Right cardiac atrium (tissue), 5 donors: ENCODE results near the gene ITCH. TPM values are rescaled to one million over a fixed set of nuclear protein-coding genes. Genes with fewer than 3 reads are reported as not detected.
A peak's percentile ranks its signal among the peaks of the same experiment; 100 is the strongest.
"Not testable (repeated sequence)": the region's sequence is repeated elsewhere in the genome, so short reads cannot be mapped to it uniquely, and the experiment has no call there.

Experiments used
- ATAC-seq, 2 donors: fragments of 200-7000 bp; cut with Tn5 transposase; one replicate each; pipeline versions ENCODE4 v1.8.0 to v1.9.1; 2020; ENCODE audit warnings: moderate library complexity in 2 of 2, mild to moderate bottlenecking in 1 of 2
- DNase-seq, 3 donors: peaks; one replicate each; pipeline ENCODE4 v3.0.0-alpha.2; 2020
- H3K27ac ChIP-seq: one replicate; pipeline ENCODE4 v1.5.1; 2013; ENCODE audit warnings: mild to moderate bottlenecking, low read length, control low read depth, moderate library complexity
- H3K27me3 ChIP-seq: one replicate; pipeline ENCODE4 v1.6.1; 2013; ENCODE audit not compliant: control insufficient read depth, insufficient read depth
- H3K4me1 ChIP-seq: one replicate; pipeline ENCODE4 v1.6.1; 2013; ENCODE audit warnings: low read length; ENCODE audit not compliant: control insufficient read depth, insufficient read depth
- H3K4me3 ChIP-seq: one replicate; pipeline ENCODE4 v1.5.1; 2013; ENCODE audit warnings: low read length, control low read depth
- H3K9me3 ChIP-seq: one replicate; pipeline ENCODE4 v1.6.1; 2013; ENCODE audit warnings: low read length; ENCODE audit not compliant: control insufficient read depth
- WGBS: extraction: QIAGEN DNeasy Blood & Tissue Kit; methylation state at CpG from one replicate; pipeline ENCODE4 v1.1.7; 2013; 5-methylcytosine and 5-hydroxymethylcytosine counted together
- intact Hi-C, 4 donors: fragments of 100-400 bp; cut with DNase I; formaldehyde crosslinking; loops; one replicate each; pipeline versions ENCODE4 v1.11.0 to v1.14.0; 2022 to 2023
- long read RNA-seq, 4 donors: library from polyadenylated mRNA; unstranded; transcript quantifications; one replicate each; pipeline ENCODE4 v2.0.0, GENCODE V29; 2020 to 2021
- polyA plus RNA-seq: library from polyadenylated mRNA; stranded (reverse); fragments of 200-250 nt; gene quantifications from one replicate; pipeline ENCODE4 v1.2.3, GENCODE V29; 2013
- total RNA-seq, 4 donors: library from RNA; stranded (reverse); fragmentation: NEBNext Ultra II Directional; extraction: Animal tissue kit (Norgen Biotek cat#: 25700); gene quantifications; one replicate each; pipeline ENCODE4 v1.2.1, GENCODE V29; 2021
- donor health status: healthy with polysubstance abuse.
- donor health status: DM: no; HTN: yes; CAD: no.
- donor health status: DM: no; HTN: no; CAD: no.
- donor health status: DM: no; HTN: yes; CAD: no; lungs with severe emphysema.
- donor health status: DM: yes; HTN: yes; CAD: no.

Gene ITCH
- total RNA-seq (10 to 100 TPM; 46.1 to 54.9 (median 49.1) TPM), polyA plus RNA-seq (9.7 TPM)
- long read RNA-seq, donor 1, full-length matches to known transcripts: 9 of 30 reads
- long read RNA-seq, donor 1, partial matches to known transcripts: 13 of 30 reads
- long read RNA-seq, donor 1, other reads (novel, unspliced or antisense): 8 of 30 reads
- long read RNA-seq, donor 2, full-length matches to known transcripts: 4 of 7 reads
- long read RNA-seq, donor 2, partial matches to known transcripts: 2 of 7 reads
- long read RNA-seq, donor 2, other reads (novel, unspliced or antisense): 1 of 7 reads
- long read RNA-seq, donor 3, full-length matches to known transcripts: 25 of 45 reads
- long read RNA-seq, donor 3, partial matches to known transcripts: 11 of 45 reads
- long read RNA-seq, donor 3, other reads (novel, unspliced or antisense): 9 of 45 reads
- long read RNA-seq, donor 4, full-length matches to known transcripts: 2 of 9 reads
- long read RNA-seq, donor 4, partial matches to known transcripts: 0 of 9 reads
- long read RNA-seq, donor 4, other reads (novel, unspliced or antisense): 7 of 9 reads

DNA sequence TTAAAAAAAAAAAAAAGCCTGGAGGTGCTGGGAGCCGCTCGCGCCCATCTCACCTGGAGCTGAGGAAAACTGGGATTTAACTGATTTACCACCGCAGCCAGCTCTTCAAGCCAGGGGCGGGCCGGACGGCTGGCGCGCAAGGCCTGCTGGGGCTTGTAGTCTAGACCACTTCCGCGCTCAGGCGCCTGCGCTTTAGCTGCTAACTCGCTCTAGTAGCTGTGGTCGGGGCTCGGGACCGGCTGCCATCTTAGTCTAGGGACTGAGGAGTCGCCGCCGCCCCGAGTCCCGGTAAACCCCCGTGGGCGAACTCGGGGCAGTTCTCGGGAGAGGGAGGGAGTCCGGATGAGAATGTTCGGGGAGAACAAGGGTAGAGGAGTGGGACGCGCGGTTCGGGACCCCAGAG is at the start of gene ITCH:
TSS of gene ITCH (plus strand) at position 212 of the 403 bp plus-strand sequence. CDS start 30,539 bp downstream, outside the sequence.
- Histone ChIP-seq H3K9me3 (no peaks in the 10 kb centered on the region), H3K27me3 (no peaks in the 10 kb centered on the region), H3K4me1 (peaks cover 7% of the 10 kb centered on the region), H3K27ac (peak within 1 kb of the TSS; percentile 96), H3K4me3 (peak within 1 kb of the TSS; percentile 85)
- intact Hi-C loops: no loop called here
- WGBS: under 1% methylated on average over 32 of the region's 32 CpGs
- DNase-seq: peak; percentile 97 to 99 (median 98)
- peak; percentile 99 to 100 for ATAC-seq

DNA sequence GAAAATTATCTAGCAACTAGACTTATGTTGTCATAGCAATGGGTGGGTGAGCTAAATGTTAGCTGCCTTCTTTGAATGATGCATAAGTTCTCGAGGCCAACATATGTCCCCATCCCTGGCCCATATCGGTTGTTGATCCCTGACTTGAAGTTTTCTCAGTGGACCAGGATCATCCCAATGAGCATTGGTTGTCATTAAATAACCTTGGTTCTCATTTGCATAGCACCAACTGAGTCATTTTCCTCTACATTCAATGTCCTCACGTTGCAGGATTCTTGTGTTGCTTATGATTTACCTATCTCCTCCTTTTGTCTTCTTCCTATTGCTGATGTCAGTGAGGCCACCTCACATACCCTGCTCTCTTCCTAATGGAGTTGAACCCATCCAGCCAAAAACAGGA is 47.8 kb upstream of the ITCH start:
- Histone ChIP-seq H3K9me3 (no peaks in the 10 kb centered on the region), H3K4me1 (no peaks in the 10 kb centered on the region), H3K27ac (no peak overlapping the region), H3K27me3 (no peaks in the 10 kb centered on the region), H3K4me3 (no peak overlapping the region)
- intact Hi-C loops: loop anchor here in 3 of 4 donors (10.0 kb wide), 3 partner anchors 160 to 440 kb away; no protein-coding TSS in a partner anchor
- DNase-seq: no peak
- no peak for ATAC-seq
- WGBS: 85% methylated on average over 3 of the region's 3 CpGs

DNA sequence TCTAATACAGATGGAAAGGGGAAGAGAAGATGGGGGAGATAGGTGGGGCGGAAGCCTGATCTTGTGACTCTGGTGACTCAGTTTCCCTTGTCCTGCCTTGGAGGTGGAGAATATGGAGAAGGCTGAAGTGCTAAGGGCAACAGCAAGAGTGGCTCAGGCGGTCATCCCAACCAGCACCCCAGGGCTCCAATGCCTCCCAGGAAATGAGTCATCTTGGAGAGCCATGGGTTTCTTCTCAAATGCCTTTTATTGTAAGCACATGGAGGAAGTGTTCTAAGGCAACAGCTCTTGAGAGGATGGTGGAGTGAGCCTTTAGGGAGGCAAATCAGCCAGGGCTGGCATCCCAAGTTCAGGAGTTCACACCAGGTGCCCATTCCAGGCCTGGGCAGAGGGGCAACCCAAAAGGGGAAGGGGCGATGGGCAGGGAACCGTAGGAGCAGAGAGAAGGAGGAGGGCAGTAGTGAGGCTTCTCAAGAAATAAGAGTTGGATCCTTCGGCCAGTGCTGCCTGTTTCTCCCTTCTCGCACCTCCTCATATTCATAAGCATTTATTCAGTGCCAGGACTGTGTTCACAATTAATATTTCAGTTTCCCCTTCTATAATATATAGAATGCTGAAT is 46.8 kb upstream of the ITCH start:
- DNase-seq (no peak), ATAC-seq (no peak)
- WGBS: 93% methylated on average over 6 of the region's 6 CpGs
- Histone ChIP-seq H3K9me3 (no peaks in the 10 kb centered on the region), H3K4me3 (no peak overlapping the region), H3K27me3 (no peaks in the 10 kb centered on the region), H3K4me1 (no peaks in the 10 kb centered on the region), H3K27ac (no peak overlapping the region)
- intact Hi-C loops: loop anchor here in 3 of 4 donors (10.0 kb wide), 3 partner anchors 158 to 438 kb away; no protein-coding TSS in a partner anchor

DNA sequence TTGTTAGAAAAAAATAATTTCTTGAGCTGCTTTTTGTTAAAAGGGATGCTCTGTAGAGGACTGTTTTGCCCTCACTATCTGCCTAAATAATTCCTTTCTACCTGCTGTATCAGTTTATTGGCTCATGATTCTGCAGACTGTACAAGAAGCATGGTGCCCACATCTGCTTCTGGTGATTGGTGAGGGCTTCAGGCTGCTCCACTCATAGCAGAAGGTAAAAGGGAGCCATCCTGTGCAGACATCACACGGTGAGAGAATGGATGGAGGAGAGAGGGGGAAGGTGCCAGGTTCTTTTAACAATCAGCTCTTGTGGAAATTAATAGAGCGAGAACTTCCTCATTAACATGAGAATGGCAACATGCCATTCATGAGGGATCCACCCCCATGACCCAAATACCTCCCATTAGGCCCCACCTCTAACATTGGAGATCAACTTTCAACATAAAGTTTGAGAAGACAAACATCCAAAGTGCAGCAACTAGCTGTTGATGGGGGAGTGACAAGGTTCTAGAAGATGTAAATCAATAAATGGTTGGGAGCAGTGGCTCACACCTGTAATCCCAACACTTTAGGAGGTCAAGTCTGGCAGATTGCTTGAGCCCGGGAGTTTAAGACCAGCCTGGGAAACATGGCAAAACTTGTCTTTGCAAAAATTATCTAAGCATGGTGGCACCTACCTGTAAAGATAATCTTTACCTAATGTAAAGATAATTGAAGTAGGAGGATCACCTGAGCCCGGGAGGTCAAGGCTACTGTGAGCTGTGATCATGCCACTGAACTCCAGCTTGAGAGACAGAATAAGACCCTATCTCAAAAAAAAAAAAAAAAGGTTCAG is 44.2 kb upstream of the ITCH start:
- intact Hi-C loops: loop anchor here in 3 of 4 donors (10.0 kb wide), 3 partner anchors 156 to 436 kb away; no protein-coding TSS in a partner anchor
- H3K27me3 ChIP-seq: no peaks in the 10 kb centered on the region
- H3K27ac ChIP-seq: no peak overlapping the region
- 78% methylated on average over 4 of the region's 4 CpGs for WGBS
- DNase-seq: no peak
- no peaks in the 10 kb centered on the region for H3K4me1 ChIP-seq
- no peak for ATAC-seq
- no peak overlapping the region for H3K4me3 ChIP-seq
- H3K9me3 ChIP-seq: no peaks in the 10 kb centered on the region

DNA sequence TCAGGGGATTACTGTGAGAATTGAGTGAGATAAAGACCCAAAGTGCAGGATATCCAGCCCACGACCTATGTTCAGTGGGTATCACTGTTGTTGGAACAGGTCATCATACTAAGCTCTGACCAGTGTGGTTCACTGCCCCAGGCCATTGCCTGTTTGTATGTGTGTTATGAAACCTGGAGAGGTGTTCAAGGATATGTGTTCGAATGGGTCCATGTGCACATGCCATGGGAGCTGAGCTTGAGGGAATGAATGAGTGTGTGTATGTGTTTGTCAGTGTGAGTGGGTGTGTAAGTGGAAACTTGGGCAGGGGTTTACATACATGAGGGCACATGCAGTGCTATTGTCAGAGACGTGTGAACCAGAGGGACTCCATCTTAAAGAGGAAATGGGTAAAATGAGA is 42.2 kb upstream of the ITCH start:
- ATAC-seq (no peak), DNase-seq (no peak)
- H3K27me3 ChIP-seq: no peaks in the 10 kb centered on the region
- H3K4me1 ChIP-seq: no peaks in the 10 kb centered on the region
- H3K9me3 ChIP-seq: no peaks in the 10 kb centered on the region
- H3K27ac ChIP-seq: no peak overlapping the region
- 68% methylated on average over 3 of the region's 3 CpGs for WGBS
- no peak overlapping the region for H3K4me3 ChIP-seq
- intact Hi-C loops: no loop called here

DNA sequence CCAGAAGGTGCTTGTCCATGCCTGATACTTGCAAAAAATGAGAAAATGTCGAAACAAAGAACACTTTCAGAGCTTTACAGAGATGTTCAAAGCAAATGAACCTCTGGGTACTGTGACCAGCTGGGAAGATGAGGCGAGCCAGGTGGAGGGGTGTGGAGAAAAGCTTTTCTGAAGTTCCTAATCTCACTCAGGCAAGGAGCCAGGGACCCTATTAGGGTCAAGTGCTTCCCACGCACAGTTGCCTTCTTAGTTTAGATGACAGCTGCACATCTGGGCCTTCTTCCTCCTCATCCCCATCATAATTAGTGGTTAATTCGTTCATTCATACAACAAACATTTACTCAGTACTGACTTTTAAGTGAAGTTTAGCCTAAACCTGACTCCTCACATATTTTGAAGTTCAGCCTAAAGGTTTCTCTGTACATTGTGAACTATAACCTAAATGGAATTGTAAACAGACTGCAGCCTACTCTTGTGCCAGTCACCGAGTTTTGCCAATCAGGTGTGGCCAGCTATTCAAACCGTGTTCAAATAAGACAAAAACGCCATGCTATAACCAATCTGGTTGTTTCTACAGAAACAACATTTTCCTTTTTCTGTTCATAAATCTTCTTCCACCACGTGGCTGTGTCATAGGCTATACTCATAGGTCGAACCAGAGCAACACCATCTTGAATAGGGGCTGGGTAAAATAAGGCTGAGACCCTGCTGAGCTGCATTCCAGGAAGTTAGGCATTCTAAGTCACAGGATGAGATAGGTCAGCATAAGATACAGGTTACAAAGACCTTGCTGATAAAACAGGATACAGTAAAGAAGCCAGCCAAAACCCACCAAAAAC is 40.6 kb upstream of the ITCH start:
- ATAC-seq (no peak), DNase-seq (no peak)
- Histone ChIP-seq H3K4me3 (no peak overlapping the region), H3K4me1 (no peaks in the 10 kb centered on the region), H3K9me3 (no peaks in the 10 kb centered on the region), H3K27me3 (no peaks in the 10 kb centered on the region), H3K27ac (no peak overlapping the region)
- intact Hi-C loops: no loop called here
- 72% methylated on average over 9 of the region's 9 CpGs for WGBS

DNA sequence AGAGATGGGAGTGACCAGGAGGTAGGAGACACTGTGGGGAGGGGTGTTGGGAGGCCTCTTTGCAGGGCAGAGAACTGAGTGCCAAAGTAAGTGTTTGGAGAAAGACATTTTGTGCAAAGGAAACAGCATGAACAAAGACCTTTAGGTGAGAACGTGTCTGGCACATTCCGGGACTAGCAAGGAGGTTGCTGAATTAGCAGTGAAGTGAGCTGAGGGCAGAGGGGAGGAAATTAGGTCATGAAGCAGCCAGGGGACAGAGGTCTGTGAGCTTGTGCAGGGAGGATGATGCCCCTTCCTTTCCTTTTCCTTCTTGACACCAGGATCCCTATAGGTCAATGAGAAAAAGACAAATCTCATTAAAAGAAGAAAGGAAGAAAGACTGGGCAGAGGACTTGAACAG is 38.5 kb upstream of the ITCH start:
- ATAC-seq: peak in 1 of 2 donors; percentile 33
- Histone ChIP-seq H3K9me3 (no peaks in the 10 kb centered on the region), H3K4me3 (no peak overlapping the region), H3K27me3 (no peaks in the 10 kb centered on the region), H3K4me1 (no peaks in the 10 kb centered on the region), H3K27ac (no peak overlapping the region)
- DNase-seq: no peak
- WGBS: 24% methylated on average over 2 of the region's 2 CpGs
- intact Hi-C loops: no loop called here

DNA sequence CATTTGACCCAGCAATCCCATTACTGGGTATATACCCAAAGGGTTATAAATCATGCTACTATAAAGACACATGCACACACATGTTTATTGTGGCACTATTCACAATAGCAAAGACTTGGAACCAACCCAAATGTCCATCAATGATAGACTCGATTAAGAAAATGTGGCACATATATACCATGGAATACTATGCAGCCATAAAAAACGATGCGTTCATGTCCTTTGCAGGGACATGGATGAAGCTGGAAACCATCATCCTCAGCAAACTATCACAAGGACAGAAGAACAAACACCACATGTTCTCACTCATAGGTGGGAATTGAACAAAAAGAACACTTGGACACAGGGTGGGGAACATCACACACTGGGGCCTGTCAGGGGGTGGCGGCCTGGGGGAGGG is 34.9 kb upstream of the ITCH start:
- H3K27me3 ChIP-seq, H3K4me1 ChIP-seq, intact Hi-C loops, H3K9me3 ChIP-seq, DNase-seq, H3K4me3 ChIP-seq, H3K27ac ChIP-seq, ATAC-seq: not testable (repeated sequence)
- WGBS: 95% methylated on average over 4 of the region's 4 CpGs

DNA sequence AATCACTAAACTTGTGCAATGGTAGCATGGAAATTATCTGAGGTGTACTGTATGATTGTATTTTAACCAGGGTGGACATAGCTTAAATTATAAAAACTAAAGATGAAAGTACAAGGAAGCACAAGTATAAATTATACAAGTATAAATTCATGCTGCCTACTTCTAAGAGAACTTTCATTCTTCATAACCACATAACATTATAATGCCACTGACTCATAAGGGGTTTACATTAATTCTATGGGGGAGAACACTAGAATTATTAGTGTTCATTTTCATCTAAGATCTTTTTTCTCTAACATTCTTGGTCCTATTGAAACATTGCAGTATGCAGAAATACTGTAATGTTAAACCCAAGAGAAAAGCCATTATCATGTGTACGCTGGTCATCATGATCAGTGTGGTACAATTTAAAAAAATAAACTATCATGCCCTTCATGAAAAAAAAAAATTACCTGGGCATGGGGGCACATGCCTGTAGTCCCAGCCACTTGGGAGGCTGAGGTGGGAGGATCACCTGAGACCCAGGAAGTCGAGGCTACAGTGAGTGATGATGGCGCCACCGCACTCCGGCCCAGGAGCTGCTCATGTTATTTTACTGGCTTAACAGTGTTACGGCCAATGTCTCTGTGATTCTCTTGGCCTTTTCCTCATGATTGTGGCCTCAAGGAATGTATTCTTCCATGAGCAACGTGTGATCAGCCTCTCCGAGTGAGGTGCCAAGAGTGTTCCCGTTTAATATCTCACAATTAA is 34.0 kb upstream of the ITCH start:
- no peak for DNase-seq
- H3K9me3 ChIP-seq: no peaks in the 10 kb centered on the region
- no peaks in the 10 kb centered on the region for H3K4me1 ChIP-seq
- intact Hi-C loops: no loop called here
- H3K27ac ChIP-seq: no peak overlapping the region
- 86% methylated on average over 9 of the region's 9 CpGs for WGBS
- ATAC-seq: no peak
- no peaks in the 10 kb centered on the region for H3K27me3 ChIP-seq
- H3K4me3 ChIP-seq: no peak overlapping the region
